Motor neuron (in vitro differentiated cells): Measurements from ENCODE around the gene EVI2A. TPM values are rescaled to one million over a fixed set of nuclear protein-coding genes. Genes with fewer than 3 reads are reported as not detected.
"Not testable (repeated sequence)": the region's sequence is repeated elsewhere in the genome, so short reads cannot be mapped to it uniquely, and the experiment has no call there.

Source experiments
- ATAC-seq, 8 experiments: fragments of 200-7000 bp; cut with Tn5 transposase; replicated peaks in 6 of 8; 2 replicates each; pipeline ENCODE4 v1.8.0; 2021; ENCODE audit warnings: mild to moderate bottlenecking in 8 of 8, moderate library complexity in 8 of 8
- H3K27ac ChIP-seq, 2 donors: fragments of 250-450 bp; sonication (Bioruptor Pico); 2 replicates each; pipeline ENCODE4 v1.9.0; 2021; ENCODE audit warnings: antibody characterized with exemption in 2 of 2, mild to moderate bottlenecking in 2 of 2, moderate library complexity in 1 of 2
- H3K4me1 ChIP-seq, 2 donors: fragments of 250-450 bp; sonication (Bioruptor Pico); replicated peaks in 1 of 2; 2 replicates each; pipeline ENCODE4 v1.6.1; 2021; ENCODE audit warnings: antibody characterized with exemption in 2 of 2, mild to moderate bottlenecking in 2 of 2, moderate library complexity in 1 of 2
- H3K4me3 ChIP-seq, 5 donors: fragments of 250-450 bp; sonication (Bioruptor Pico); 2 replicates each; pipeline ENCODE4 v1.9.0; 2021; ENCODE audit warnings: antibody characterized with exemption in 5 of 5, mild to moderate bottlenecking in 5 of 5, moderate library complexity in 4 of 5
- WGBS, 10 experiments: fragments of 450-650 bp; shearing (Covaris generic); methylation state at CpG; one replicate each; pipeline ENCODE4 v1.0.0; 2022; 5-methylcytosine and 5-hydroxymethylcytosine counted together
- in situ Hi-C, 9 experiments: fragments of 400-800 bp; cut with MboI; loops; one replicate each; pipeline ENCODE4 v1.15.0; 2021; ENCODE audit warnings: low sequenced_read_pairs in 9 of 9, low pct_unique_long_range_greater_than_20kb in 2 of 9; ENCODE audit not compliant: unreplicated experiment in 9 of 9
- total RNA-seq, 8 experiments: library from RNA; unstranded; fragments of 300-600 nt; gene quantifications; 2 replicates each; pipeline versions ENCODE4 v1.2.3 to v1.2.4, GENCODE V29; 2022

Gene EVI2A
- total RNA-seq, 8 experiments from 2014 or later = 0.50 to 14.5 (median 1.2) TPM

DNA sequence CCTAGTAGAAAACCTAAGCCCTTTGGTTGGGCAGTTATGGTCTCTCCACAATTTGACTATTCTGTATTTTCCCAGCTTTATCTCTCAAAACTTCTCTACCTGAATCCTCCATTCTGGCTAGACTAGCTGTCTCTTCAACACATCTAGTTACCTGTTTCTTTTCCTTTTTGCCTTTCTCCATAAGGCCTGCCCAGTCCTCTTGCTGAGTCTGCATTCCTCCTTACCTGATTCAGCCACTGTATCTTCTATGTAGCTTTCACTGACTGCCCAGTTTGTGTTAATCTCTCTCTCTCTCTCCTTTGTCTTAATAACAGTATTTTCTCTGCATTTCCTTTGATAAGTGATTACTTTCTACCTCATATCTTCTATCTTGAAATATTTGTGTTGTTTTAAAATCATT is 2.1 kb upstream of the EVI2A start:
- no peak overlapping the region for H3K4me3 ChIP-seq
- in situ Hi-C loops = no loop called here
- peaks cover 0 to 1% of the 10 kb centered on the region in 2 donors for H3K4me1 ChIP-seq
- no peak overlapping the region for H3K27ac ChIP-seq
- ATAC-seq = no peak

DNA sequence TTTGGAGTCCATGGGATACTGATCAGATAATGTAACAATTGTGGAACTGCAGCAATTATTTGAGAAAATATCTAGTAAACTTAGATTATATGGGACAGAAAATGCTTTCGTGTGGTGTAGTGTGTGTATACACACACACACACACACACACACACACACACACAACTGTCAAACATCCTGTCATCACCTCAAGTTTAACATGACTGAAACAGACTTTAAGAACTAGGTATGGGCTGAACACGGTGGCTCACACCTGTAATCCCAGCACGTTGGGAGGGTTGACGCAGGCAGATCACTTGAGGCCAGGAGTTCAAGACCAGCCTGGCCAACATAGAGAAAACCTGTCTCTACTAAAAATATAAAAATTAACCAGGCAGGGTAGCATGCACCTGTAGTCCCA is 544 bp upstream of the EVI2A start:
- 86 to 100% (median 100%) methylated on average over 1 to 4 of the region's 4 CpGs; no CpG with 5 or more reads in 3 of the 10 experiments for WGBS, 10 experiments
- no peak overlapping the region for H3K27ac ChIP-seq
- ATAC-seq = no peak

DNA sequence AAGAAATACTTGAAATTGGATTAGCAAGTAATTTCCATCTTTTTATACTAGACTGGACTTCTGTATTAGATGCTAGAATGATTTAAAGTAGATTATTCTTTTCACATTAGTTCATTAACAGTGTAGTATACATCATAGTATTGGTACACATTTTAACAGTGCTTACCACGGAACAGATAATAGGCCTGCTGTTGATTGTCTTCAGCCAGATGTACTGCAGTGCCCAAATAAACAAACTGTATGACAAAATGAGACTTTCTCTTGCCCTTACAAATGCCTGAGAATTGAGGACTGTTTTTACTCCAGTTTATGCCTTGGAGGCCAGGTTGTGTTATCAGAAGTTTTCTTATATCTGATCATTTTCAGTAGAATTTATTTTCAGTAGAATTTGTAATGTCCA is 631 bp downstream of the EVI2A start:
- 38 to 100% (median 80%) methylated on average over 1 of the region's 1 CpG; no CpG with 5 or more reads in 1 of the 10 experiments for WGBS, 10 experiments
- H3K4me3 ChIP-seq = no peak overlapping the region
- no peak for ATAC-seq
- no peak overlapping the region for H3K27ac ChIP-seq
- peaks cover 0 to 4% of the 10 kb centered on the region in 2 donors for H3K4me1 ChIP-seq
- in situ Hi-C loops = no loop called here

More for the DNA sequence above, 544 bp upstream of the EVI2A start:
- in situ Hi-C loops = no loop called here
- H3K4me1 ChIP-seq = peaks cover 0 to 4% of the 10 kb centered on the region in 2 donors
- H3K4me3 ChIP-seq = no peak overlapping the region

DNA sequence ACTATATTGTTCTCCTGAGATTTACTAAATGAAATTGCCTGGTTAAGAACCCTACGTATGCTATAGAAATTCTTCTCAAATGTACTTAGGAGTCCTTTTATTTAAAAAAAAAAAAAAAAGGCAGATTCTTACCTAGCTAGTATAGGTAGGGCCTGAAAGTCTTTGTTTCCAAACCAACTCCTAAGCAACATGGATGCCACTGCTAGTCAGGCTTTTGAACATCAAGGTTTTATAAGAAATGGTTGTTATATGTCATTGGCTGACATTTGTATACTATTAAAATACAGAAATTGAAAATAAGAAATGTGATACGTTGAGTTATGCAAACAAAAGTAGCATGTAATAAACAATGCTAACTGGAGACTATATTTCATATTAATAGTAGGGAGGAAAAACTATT is 1.2 kb downstream of the EVI2A start:
- WGBS, 10 experiments = 75 to 100% (median 93%) methylated on average over 1 to 2 of the region's 2 CpGs
- no peak overlapping the region for H3K27ac ChIP-seq
- H3K4me1 ChIP-seq = peaks cover 0 to 4% of the 10 kb centered on the region in 2 donors
- in situ Hi-C loops = no loop called here
- no peak for ATAC-seq
- no peak overlapping the region for H3K4me3 ChIP-seq

DNA sequence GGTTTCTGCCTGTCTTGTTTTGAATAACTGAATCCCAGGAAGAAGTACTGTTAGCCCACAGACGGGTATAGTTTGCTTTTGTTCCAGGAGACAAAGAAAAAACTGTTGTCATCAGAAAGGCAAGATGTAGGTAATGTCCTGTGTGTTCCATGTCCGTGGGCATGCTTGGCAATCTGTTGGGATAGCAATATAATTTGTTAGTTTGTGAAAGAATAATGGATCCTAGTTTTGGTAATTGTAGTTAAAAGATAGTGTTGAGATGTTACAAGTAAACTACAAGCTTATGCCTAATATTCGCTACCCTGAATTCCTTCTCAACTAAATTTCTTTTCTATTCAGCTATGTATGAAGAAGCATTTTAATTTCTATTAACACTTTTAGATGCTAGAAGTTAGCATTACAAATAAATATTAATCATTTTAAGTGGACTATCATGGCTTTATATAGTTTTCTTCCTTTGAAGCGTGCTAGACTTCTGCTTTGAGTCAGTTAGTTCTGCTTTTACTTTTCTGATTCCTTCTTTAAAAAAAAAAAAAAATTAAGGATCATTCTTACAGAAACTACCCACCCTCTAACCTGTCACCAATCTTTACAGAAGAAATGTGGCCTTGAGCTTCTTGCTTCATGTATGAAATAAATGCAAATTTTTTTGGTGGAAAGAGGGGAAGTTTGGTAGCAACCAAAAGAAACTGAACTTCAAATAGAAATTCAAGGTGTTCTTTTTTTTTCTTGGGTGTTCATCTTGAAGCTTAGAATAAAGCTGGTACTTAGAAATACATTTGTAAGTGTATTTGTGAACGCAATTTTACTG is 2.4 kb downstream of the EVI2A start:
- H3K27ac ChIP-seq = no peak overlapping the region
- no peak overlapping the region for H3K4me3 ChIP-seq

DNA sequence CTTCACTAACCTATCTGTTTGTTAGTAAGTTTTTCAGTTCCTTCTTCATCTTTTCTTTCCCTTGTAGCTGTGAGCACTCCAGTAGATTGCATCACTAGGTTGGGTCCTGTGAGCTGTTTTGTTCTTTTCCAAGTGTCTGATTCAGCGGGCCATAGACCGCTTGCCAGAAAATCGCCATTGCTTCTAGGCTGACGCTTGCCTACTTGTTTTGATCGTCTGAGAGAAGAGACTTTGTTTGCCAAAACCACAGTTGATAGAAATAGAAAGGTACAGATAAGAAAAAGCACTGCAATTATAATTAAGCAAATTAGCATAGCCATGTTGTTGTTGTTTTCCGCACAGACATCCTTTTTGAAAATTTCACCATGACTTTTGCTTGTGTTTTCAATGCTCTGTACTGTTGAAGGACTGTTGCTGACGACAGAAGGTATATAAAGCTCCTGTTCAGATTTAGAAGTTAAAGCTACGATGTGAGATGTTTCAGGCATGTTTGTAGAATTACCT is 3.1 kb downstream of the EVI2A start:
- H3K4me1 ChIP-seq = peaks cover 0 to 4% of the 10 kb centered on the region in 2 donors
- no peak overlapping the region for H3K27ac ChIP-seq
- ATAC-seq = peak in 2 of 8 experiments; percentile 80 to 81
- WGBS, 10 experiments = 62 to 100% (median 85%) methylated on average over 1 to 8 of the region's 8 CpGs
- no peak overlapping the region for H3K4me3 ChIP-seq
- in situ Hi-C loops = no loop called here

More for the DNA sequence above, 2.4 kb downstream of the EVI2A start:
- ATAC-seq = peak in 2 of 8 experiments; percentile 10 to 15
- in situ Hi-C loops = no loop called here
- H3K4me1 ChIP-seq = peaks cover 0 to 4% of the 10 kb centered on the region in 2 donors
- WGBS, 10 experiments = 79 to 100% (median 91%) methylated on average over 2 to 5 of the region's 5 CpGs

DNA sequence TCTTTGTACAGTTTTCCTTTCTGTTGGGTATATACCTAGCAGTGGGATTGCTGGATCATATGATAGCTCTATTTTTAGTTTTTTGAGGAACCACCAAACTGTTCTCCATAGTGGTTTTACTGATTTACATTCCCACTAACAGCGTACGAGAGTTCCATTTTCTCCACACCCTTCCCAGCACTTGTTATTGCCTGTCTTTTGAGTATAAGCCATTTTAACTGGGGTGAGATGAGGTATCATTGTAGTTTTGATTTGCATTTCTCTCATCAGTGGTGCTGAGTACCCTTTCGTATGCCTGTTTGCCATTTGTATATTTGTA is 6.7 kb downstream of the EVI2A start:
- Histone ChIP-seq H3K4me1 (peaks cover 0 to 4% of the 10 kb centered on the region in 2 donors), H3K27ac (no peak overlapping the region), H3K4me3 (no peak overlapping the region)
- ATAC-seq = no peak
- 69 to 100% (median 97%) methylated on average over 2 to 3 of the region's 3 CpGs for WGBS, 10 experiments
- in situ Hi-C loops = no loop called here

DNA sequence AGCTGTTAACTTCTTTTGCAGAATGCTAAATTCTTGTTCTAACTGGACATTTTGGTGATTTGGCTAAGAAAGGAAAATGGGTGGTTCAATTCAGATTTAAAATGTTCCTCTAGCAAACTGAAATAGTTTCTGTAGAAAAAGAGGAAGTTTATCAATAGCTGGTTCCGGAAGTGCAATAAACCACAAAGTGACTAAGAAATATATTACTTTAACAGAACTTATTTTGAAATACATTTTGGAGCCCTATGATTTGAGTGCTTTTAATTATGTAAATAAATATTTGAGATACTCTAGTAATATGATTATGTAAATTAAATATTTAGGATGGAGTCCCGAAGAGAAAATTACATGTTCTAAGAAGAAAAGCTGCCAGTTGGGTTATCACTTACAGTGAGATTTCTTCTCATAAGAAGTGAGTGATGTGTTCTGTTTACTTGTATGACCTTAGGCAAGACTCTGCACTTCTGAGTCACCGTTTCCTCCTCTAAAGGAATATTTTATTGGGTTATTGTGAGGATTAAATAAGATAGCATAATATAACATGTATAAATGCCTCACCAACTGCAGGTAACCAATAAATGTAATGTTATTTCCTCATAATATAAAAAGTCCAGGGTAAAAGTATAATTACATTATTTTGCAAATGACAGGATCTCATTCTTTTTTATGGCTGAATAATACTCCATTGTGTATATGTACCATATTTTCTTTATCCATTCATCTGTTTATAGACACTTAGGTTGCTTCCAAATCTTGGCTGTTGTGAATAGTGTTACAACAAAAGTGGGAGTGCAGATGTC is 7.2 kb downstream of the EVI2A start, which contains the start of gene EVI2B:
TSS of gene EVI2B (minus strand) at position 73 of the 800 bp plus-strand sequence. CDS start 8,445 bp downstream, outside the sequence.
- Histone ChIP-seq H3K27ac (no peak within 1 kb of the TSS), H3K4me3 (no peak within 1 kb of the TSS), H3K4me1 (peaks cover 0 to 4% of the 10 kb centered on the region in 2 donors)
- ATAC-seq = peak in 3 of 8 experiments; percentile 24 to 75 (median 30)
- 5 to 100% (median 88%) methylated on average over 1 to 3 of the region's 3 CpGs; no CpG with 5 or more reads in 1 of the 10 experiments for WGBS, 10 experiments
- in situ Hi-C loops = no loop called here

DNA sequence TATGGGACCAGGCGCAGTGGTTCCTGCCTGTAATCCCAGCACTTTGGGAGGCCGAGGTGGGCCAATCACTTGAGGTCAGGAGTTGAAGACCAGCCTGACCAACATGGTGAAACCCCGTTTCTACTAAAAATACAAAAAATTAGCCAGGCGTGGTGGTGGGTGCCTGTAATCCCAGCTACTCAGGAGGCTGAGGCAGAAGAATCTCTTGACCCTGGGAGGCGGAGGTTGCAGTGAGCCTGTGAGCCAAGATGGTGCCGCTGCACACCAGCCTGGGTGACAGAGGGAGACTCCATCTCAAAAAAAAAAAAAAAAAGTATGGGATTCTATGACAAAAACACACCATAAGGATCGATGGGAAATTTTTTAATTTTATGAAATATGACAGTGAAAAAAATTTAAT is 9.2 kb downstream of the EVI2A start:
- H3K4me1 ChIP-seq, in situ Hi-C loops, H3K27ac ChIP-seq, H3K4me3 ChIP-seq, ATAC-seq: not testable (repeated sequence)
- WGBS, 10 experiments = 50 to 100% (median 83%) methylated on average over 1 to 6 of the region's 7 CpGs

DNA sequence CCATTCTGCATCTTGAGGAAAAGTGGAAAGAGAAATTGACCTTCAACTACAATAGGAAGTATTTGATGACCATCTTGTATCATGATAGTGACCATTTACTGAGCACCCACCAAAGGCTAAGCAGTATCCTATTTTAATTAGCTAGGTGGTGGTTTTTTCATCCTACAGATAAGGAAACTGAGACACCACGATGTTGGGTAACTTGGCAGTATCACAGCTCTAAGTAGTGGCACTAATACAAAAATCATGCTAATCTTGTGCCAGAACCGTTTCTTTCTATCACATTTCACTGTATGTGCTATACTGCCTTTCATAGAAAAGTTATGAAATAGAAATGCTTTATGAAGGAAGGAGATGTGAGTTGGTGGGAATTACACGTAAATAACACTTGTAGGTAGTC is 9.9 kb downstream of the EVI2A start:
- ATAC-seq = no peak
- in situ Hi-C loops = no loop called here
- Histone ChIP-seq H3K4me3 (no peak overlapping the region), H3K27ac (no peak overlapping the region), H3K4me1 (no peaks in the 10 kb centered on the region)
- 93 to 100% (median 100%) methylated on average over 1 to 3 of the region's 3 CpGs; no CpG with 5 or more reads in 1 of the 10 experiments for WGBS, 10 experiments

DNA sequence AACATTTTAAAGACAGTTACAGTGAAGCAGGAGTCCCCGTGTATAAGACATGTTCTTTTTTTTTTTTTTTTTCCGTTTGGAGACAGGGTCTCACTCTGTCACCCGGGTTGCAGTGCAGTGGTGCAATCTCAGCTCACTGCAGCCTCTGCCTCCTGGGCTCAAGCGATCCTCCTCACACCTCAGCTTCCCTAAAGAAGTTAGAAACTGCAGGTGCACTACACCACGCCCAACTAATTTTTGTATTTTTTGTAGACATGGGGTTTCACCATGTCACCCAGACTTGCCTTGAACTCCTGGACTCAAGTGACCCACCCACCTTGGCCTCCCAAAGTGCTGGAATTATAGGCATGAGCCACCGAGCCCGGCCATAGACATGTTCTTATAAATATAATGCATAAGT is 10.5 kb downstream of the EVI2A start:
- Histone ChIP-seq H3K4me1 (no peaks in the 10 kb centered on the region), H3K4me3 (no peak overlapping the region), H3K27ac (no peak overlapping the region)
- 74 to 100% (median 93%) methylated on average over 1 to 7 of the region's 7 CpGs for WGBS, 10 experiments
- in situ Hi-C loops = no loop called here
- ATAC-seq = no peak

DNA sequence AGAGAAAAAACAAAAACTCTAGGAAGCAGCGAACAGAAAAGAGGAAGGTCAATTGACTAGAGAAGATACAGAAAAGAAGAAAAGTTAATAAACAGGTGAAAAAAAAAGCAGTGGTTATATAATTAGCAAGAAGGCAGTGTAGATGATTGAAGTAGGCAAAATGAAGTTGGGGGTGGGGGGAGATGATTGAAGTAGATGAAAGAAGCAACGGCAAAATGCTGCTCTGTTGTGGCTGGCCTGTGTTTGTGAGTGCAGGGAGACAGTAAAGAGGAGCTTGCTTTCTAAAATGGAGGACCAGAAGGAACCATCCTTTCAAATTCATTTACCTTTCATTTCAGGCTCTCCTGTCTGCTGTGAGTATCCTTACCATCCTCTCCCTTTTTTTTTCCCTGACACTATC is 11.2 kb downstream of the EVI2A start:
- H3K4me3 ChIP-seq = no peak overlapping the region
- no peaks in the 10 kb centered on the region for H3K4me1 ChIP-seq
- 0 to 83% (median 38%) methylated on average over 1 to 2 of the region's 2 CpGs for WGBS, 10 experiments
- ATAC-seq = no peak
- H3K27ac ChIP-seq = no peak overlapping the region
- in situ Hi-C loops = no loop called here

DNA sequence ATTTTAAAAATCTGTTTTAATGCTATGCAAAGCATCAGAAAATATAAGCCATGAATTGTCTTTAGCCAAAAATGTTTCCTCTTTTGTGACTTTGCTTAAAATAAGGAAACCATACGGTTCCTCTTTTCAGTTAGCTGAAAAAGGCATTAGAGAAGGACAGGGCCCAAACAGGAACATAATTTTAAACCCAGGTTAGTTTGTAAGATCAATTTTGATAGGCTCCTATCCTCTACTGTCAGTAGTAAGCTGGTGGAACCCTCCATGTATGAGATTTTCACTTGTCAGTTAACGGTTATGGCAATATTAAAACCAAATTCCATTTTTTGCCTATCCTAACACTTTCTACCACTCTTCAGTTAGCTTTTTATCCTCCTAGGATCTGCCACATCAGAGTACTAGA is 11.9 kb downstream of the EVI2A start:
- no peaks in the 10 kb centered on the region for H3K4me1 ChIP-seq
- no peak overlapping the region for H3K27ac ChIP-seq
- WGBS, 10 experiments = 70 to 100% (median 96%) methylated on average over 1 to 2 of the region's 2 CpGs; no CpG with 5 or more reads in 1 of the 10 experiments
- in situ Hi-C loops = no loop called here
- ATAC-seq = no peak
- no peak overlapping the region for H3K4me3 ChIP-seq
